WERI-Rb-1 (cell line): ENCODE measurements around the gene DNAJC5.
"Not testable (repeated sequence)": the region's sequence is repeated elsewhere in the genome, so short reads cannot be mapped to it uniquely, and the experiment has no call there.

Source experiments
- DNase-seq: peaks from one replicate; pipeline ENCODE4 v3.0.0-alpha.2; 2020
- H3K27ac ChIP-seq: fragments of 250-450 bp; sonication (Bioruptor Pico); 2 replicates; pipeline ENCODE4 v1.5.1; 2020; ENCODE audit warnings: mild to moderate bottlenecking, moderate library complexity
- H3K27me3 ChIP-seq: fragments of 250-450 bp; sonication (Bioruptor Pico); 2 replicates; pipeline ENCODE4 v1.5.1; 2021; ENCODE audit warnings: mild to moderate bottlenecking, low read depth, moderate library complexity; ENCODE audit not compliant: insufficient read depth, severe bottlenecking
- H3K36me3 ChIP-seq: fragments of 250-450 bp; sonication (Bioruptor Pico); 2 replicates; pipeline ENCODE4 v1.5.1; 2020; ENCODE audit warnings: mild to moderate bottlenecking, moderate library complexity
- H3K4me3 ChIP-seq: 2 replicates; pipeline ENCODE4 v1.5.1; 2011; ENCODE audit warnings: low read depth, mild to moderate bottlenecking, control low read depth, low read length
- H3K9me3 ChIP-seq: fragments of 250-450 bp; sonication (Bioruptor Pico); 2 replicates; pipeline ENCODE4 v1.5.1; 2021; ENCODE audit warnings: mild to moderate bottlenecking, moderate library complexity; ENCODE audit not compliant: severe bottlenecking
- TF ChIP-seq, protein P1 (sequence below): IDR thresholded peaks from 2 replicates; pipeline ENCODE4 v1.5.1; 2011; ENCODE audit warnings: low read depth, mild to moderate bottlenecking, control low read depth, inconsistent platforms, low read length

Gene DNAJC5

DNA sequence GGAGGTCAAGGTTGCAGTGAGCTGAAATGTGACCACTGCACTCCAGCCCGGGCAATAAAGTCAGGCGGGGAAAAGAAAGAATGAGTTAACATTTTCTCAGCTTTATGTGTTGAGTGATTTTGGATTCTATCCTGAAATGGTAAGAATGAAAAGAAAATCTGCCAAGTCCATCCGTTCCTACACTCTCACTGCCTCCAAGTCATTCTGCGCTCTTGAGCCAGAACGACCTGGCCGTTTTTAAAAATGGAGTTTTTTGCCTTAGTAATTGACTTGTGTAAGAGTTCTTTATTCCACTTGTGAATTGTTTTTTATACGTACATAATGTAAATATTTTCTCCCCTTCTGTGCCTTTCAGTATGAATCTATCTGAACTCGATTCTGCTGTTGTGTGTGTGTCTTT is 28.7 kb downstream of the DNAJC5 start:
- peaks cover 10% of the 10 kb centered on the region for H3K36me3 ChIP-seq
- H3K27ac ChIP-seq = no peak overlapping the region
- TF ChIP-seq, protein P1, sequence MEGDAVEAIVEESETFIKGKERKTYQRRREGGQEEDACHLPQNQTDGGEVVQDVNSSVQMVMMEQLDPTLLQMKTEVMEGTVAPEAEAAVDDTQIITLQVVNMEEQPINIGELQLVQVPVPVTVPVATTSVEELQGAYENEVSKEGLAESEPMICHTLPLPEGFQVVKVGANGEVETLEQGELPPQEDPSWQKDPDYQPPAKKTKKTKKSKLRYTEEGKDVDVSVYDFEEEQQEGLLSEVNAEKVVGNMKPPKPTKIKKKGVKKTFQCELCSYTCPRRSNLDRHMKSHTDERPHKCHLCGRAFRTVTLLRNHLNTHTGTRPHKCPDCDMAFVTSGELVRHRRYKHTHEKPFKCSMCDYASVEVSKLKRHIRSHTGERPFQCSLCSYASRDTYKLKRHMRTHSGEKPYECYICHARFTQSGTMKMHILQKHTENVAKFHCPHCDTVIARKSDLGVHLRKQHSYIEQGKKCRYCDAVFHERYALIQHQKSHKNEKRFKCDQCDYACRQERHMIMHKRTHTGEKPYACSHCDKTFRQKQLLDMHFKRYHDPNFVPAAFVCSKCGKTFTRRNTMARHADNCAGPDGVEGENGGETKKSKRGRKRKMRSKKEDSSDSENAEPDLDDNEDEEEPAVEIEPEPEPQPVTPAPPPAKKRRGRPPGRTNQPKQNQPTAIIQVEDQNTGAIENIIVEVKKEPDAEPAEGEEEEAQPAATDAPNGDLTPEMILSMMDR = no peak
- DNase-seq = no peak
- no peaks in the 10 kb centered on the region for H3K9me3 ChIP-seq
- no peaks in the 10 kb centered on the region for H3K27me3 ChIP-seq
- H3K4me3 ChIP-seq = no peak overlapping the region

- H3K27me3 ChIP-seq = no peaks in the 10 kb centered on the region
- no peak overlapping the region for H3K4me3 ChIP-seq
- DNase-seq = no peak
- no peaks in the 10 kb centered on the region for H3K9me3 ChIP-seq
- peaks cover 10% of the 10 kb centered on the region for H3K36me3 ChIP-seq
- TF ChIP-seq, protein P1 = no peak
- no peak overlapping the region for H3K27ac ChIP-seq
Observed at GRCh38 chr20:63924241-63924640, 29.3 kb downstream of the DNAJC5 start.

DNA sequence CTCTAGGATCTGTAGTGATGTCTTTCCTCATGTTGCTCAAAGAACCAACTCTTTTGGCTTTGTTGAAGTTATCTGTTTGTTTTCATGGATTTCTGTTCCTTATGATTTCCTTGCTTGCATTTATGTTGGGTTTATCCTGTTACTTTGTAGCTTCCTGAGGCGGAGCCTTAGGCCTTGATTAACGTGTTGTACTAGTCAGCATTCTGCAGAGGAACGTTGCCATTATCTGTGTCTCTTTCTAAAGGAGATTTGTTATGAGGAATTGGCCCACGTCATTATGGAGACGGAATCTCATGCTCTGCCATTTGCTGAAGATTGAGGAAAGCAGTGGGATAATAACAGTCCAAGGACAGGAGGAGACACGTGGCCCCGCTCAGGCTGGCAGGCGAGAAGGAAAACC is 31.4 kb downstream of the DNAJC5 start:
- no peak for DNase-seq
- H3K27me3 ChIP-seq = no peaks in the 10 kb centered on the region
- peaks cover 14% of the 10 kb centered on the region for H3K36me3 ChIP-seq
- no peak overlapping the region for H3K4me3 ChIP-seq
- TF ChIP-seq, protein P1 = no peak
- H3K27ac ChIP-seq = no peak overlapping the region
- no peaks in the 10 kb centered on the region for H3K9me3 ChIP-seq

- TF ChIP-seq, protein P1 = no peak
- H3K36me3 ChIP-seq = peaks cover 21% of the 10 kb centered on the region
- no peak overlapping the region for H3K27ac ChIP-seq
- H3K27me3 ChIP-seq = no peaks in the 10 kb centered on the region
- no peak for DNase-seq
- no peak overlapping the region for H3K4me3 ChIP-seq
- H3K9me3 ChIP-seq = no peaks in the 10 kb centered on the region
Observed at GRCh38 chr20:63929071-63929470, 34.1 kb downstream of the DNAJC5 start.

DNA sequence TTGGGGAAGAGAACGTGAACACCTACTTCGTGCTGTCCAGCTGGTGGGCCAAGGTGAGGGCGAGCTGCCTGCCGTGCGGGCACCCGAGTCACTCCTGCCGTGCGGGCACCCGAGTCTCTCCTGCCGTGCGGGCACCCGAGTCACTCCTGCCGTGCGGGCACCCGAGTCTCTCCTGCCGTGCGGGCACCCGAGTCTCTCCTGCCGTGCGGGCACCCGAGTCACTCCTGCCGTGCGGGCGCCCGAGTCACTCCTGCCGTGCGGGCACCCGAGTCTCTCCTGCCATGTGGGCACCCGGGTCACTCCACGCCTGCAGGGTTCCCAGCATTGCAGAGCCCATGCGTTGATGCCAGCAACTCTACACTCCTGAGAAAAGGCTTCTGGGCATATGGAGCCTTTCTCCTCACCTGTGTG is 34.6 kb downstream of the DNAJC5 start:
- not testable (repeated sequence) for H3K27ac ChIP-seq, H3K9me3 ChIP-seq, H3K4me3 ChIP-seq, H3K27me3 ChIP-seq, DNase-seq
- H3K36me3 ChIP-seq = peaks cover 21% of the 10 kb centered on the region

- Histone ChIP-seq H3K36me3 (peaks cover 21% of the 10 kb centered on the region), H3K27ac (no peak overlapping the region)
- DNase-seq = no peak
Observed at GRCh38 chr20:63930971-63931553, 36.1 kb downstream of the DNAJC5 start.

More at GRCh38 chr20:63930971-63931553, 36.1 kb downstream of the DNAJC5 start:
- Histone ChIP-seq H3K9me3 (no peaks in the 10 kb centered on the region), H3K4me3 (no peak overlapping the region), H3K27me3 (no peaks in the 10 kb centered on the region)
- TF ChIP-seq, protein P1 = no peak
